GM11168 (cell line): Measurements from ENCODE around the gene ITGAL.

Source experiments
- in situ Hi-C: fragments of 300-500 bp; cut with MboI; formaldehyde crosslinking; loops from one replicate; pipeline ENCODE4 v1.12.0; 2022; ENCODE audit warnings: low sequenced_read_pairs; ENCODE audit not compliant: unreplicated experiment

Gene ITGAL

DNA sequence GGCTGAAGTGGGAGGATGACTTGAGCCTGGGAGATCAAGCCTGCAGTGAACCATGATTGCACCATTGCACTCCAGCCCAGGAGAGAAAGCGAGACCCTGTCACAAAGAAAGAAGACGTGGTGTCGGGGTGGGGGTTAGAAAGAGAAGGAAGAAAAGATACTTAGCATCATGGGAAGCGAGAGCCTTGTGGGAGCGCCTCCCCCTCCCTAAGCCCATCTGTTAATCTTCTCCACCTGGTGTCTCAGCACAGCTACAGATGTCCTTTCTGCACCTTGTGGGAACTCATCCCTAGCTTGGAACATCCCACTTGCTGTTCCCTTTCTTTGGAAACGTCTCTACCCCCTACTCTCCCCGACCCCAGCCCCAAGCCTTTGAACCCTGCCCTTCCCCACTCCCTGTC is 93.0 kb downstream of the ITGAL start:
- in situ Hi-C loops, result no loop called here

DNA sequence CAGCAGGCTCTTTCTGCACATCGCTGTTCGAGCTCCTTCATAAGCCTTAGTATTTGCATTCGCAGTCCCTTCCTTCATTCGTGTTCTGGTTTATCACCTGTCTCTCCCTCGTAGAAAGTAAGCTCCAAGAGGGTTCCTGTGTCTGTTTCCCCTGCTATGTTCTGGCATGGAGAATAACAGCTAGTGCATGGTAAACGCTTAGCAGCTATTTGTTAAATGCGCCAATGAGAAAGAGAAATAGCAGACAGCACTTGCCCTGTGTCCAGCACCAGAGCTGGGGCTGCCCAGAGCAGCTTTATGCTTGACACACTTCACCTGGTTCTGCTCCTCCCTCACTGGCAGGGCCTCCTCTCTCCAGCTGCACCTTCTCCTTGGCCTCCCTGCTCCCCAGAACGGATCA is 93.4 kb downstream of the ITGAL start:
- in situ Hi-C loops, result no loop called here

DNA sequence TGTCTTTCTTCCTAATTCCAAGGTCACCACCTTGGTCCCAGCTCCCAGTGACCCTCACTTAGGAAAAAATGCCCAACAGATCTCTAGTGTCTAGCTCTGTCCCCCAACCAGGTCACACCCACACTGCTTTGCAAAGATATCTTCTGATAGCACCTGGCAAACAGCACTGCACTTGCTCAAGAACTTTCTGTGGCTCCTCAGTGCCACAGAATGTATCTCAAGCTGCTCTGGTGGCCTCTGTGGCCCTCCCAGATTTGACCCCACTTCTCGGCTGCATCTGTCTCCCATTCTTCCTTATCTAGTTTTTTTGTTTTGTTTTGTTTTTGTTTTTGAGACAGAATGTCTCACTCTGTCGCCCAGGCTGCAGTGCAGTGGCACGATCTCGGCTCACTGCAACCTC is 94.0 kb downstream of the ITGAL start:
- in situ Hi-C loops, result no loop called here

DNA sequence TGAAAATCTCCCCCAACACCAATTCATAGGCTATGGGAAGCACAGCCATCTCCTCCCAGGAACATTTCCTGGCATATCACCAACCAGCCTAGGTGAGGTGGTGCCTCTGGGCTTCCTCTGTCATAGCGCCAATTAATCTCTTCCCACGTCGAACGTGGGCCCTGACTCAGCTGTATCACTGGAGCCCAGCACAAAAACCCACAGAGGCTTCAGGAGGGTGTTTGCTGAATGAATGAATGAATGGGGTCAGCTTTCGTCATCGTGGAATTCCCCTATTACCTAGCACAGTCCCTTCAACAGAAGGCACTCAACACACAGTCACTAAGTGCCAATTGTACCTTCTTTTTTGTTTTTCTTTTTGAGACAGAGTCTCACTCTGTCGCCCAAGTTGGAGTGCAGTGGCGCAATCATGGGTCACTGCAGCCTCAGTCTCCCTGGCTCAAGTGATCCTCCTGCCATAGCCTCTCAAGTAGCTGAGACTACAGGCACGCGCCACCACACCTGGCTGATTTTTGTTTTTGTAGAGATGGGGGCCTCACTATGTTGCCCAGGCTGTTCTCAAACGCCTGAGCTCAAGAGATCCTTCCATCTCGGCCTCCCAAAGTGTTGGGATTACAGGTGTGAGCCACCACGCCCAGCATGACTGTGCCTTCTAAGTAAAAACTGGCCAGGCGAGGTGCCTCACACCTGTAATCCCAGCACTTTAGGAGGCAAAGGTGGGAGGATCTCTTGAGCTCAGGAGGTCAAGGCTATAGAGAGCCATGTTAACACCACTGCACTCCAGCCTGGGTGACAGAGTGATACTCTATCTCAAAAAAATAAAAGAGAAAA is 94.8 kb downstream of the ITGAL start:
- in situ Hi-C loops, result no loop called here

DNA sequence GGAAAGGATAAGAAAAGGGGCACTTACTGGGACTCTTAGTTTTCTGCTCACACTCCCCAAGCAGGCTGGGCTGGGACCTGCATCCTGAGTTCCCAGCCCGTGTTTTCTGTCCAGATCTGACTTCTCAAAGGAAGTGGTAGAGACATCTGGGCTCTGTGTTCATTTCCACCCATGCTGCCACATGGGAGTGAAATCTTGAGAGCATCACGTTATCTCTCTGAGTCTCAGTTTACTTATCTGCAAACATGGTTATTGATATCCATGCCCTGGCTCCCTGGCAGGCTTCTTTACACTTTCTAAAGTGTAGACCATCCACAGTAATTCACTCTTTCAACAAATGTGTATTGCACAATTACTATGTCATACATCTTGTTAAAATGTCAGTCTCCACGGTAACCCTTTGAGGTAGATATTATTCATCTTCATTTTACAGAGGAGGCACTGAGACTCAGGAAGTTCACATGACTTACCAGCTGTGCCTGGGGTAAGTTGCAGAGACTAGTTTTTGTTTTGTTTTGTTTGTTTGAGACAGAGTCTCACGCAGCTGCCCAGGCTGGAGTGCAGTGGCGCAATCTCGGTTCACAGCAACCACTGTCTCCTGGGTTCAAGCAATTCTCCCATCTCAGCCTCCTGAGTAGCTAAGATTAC is 95.6 kb downstream of the ITGAL start:
- in situ Hi-C loops, result no loop called here

DNA sequence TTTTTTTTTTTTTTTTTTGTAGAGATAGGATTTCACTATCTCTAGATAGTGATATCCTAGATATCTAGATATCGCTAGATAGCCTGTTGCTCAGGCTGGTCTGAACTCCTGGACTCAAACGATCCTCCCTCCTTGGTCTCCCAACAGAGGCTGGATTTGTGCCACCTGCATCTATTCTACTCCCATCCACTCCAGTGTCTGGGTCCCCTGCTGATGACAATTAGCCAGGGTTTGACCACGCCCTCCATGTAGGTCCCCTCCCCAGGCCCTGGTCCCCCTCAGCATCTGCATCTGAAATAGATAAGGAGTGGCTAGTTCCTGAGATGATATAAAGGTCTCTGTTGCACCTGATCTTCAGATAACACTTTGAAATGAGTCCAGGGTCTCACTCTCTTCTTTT is 96.7 kb downstream of the ITGAL start:
- in situ Hi-C loops, result no loop called here

DNA sequence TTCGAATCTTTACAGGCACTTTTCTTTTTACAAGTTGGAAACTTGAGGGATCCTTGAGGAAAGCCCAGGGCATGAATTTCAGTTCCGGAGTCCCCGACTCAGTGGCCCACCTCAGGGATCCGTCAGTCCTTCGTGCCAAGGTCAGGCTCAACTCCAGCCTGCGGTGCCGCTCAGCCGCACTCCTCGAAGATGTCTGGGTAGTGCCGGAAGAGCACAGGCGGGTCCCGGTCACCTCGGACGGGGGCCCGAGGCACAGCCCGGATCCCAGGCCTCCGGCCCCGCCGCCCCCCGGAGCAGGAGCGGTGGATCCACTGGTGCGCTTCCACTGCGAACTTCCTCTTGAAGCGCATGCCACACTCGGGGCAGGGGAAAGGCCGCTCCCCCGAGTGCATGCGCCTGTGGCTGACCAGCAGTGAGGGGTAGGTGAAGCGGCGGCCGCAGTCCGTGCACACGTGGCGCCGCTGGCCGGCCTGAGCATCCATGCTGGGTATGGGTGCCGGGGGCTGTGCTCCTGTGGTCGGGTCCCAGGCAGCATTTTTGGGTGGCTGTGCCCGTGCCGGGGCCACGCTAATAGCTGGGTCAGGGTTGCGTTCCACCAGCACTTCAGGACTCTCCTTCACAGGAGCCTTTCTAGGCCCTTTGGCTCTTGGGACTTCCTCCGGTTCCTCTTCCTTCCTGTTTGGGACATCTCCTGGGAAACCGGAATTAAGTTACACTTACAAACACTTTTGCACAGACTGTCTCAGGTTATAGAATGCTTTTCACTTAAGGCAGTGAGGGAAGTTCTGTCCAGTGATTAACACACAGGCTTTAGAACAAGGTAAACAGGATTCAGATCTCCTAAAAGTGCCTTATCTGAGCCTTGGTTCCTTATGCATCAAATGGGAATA is 97.4 kb downstream of the ITGAL start:
- in situ Hi-C loops, result no loop called here

DNA sequence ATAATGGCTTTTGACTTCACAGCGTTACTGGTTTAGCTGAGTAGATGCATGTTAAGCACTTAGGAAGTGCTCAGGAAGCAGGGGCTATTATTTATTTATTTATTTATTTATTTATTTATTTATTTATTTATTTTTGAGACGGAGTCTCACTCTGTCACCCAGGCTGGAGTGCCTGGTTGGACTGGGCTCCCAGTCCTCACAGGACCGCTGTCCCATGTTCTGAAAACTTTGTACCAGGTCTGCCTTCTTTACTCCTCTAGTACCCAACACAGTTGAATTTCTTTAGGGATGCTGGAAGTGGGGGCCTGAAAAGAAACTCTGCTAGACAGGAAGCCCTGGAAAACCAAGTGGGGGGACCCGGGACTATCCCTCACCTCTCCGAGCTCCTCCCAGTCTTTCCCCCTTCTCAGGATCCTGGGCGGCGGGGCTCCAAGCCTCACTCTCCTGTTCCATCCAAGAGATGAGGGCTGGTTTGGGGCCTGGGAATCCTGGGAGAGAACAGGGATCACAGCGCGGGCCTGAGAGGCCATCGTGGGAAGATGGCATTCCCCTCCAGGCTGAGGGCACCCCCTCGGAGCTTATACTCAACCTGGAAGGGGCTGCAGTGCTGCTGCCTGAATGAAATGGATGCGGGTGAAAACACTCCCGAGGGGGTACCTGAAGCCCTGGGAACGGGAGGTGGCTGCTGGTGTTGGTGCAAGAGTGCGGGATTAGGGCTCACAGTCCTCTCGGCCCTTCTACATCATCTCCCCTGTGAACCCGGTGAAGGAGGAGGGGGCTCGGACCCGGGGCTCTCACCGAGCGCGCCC is 98.3 kb downstream of the ITGAL start:
- in situ Hi-C loops, result no loop called here

DNA sequence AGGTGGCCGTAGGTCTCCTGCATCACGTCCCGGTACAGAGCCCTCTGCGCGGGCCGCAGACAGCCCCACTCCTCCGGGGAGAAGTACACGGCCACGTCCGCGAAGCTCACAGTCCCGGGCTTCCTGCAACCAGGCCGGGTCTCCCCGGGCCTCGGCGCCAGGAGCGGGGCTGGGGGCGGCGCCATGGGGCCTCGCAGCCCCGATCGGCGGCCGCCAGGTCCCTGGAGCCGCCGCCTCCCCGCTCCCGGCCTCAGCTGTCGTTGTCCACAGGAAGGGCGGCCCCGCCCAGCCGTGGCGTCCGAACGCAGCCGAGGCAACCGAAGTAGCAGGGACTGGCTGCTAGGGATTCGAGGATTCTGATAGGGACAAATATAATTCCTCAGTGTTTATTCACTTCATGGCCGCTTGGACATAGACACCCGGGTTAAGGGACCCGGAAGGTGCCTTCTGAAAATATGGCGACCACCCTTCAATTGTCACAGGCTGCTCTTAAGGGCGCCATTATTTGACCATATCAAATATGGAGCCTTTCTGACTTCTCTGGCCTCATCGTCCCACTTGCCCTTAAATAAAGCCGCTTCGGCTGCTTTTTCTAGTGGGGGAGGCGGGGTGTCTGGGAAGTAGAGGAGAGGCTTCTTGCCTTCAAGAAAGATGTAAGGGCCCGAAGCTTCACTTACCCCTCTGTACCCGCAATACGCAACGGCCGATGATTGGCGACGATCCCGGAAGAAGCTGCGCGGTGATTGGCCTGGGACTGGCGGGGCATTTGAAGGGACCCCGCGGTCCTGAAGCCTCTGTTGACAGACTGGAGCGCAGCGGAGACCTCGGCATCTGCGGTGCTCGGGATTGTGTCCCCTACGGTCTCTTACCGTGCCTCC is 99.1 kb downstream of the ITGAL start, which contains the start of gene ZNF688:
ZNF688 (minus strand) TSS at position 270 of the 878 bp plus-strand sequence; CDS start at position 185, 85 bp downstream.
- in situ Hi-C loops, result no loop called here
